ENCODE results near the gene TRPM3. TPM values are rescaled to one million over a fixed set of nuclear protein-coding genes. Genes with fewer than 3 reads are reported as not detected.

TRPM3 gene
- total and polyA plus RNA-seq, 2 of the 13 experiments (the other 11 are each of a cell fraction or from before 2014, with no cell fraction given): not detected

DNA sequence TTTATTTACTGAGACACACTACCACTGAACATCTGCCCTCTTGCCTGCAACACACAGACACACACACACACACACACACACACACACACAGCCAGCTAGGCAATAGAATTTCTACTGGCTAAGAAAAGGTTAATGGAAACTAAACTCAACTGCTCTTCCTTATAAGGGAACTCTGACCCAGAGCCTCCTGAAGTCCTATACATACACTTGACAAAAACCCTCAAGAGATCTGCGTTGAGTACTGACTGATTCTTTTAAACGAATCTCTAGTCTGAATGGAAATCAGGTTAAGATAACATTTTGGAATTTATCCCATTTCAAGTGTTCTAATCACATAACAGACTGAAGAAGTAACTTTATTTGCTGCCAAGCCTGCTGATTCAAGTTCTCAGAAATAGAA, 25.9 kb upstream of the TRPM3 start:
- intact Hi-C loops (cut with micrococcal nuclease; ENCODE audit: unreplicated experiment): no loop called here
- ATAC-seq: no peak
- no peak for TF ChIP-seq GABPA (IDR thresholded peaks at IDR 0.05; ENCODE audit: low read depth, low read length)
- TF ChIP-seq GABPA (CRISPR knock-in tag; IDR thresholded peaks at IDR 0.05; ENCODE audit: low read depth): no peak
- no peak for TF ChIP-seq NFIC (IDR thresholded peaks at IDR 0.05; ENCODE audit: low read length)

DNA sequence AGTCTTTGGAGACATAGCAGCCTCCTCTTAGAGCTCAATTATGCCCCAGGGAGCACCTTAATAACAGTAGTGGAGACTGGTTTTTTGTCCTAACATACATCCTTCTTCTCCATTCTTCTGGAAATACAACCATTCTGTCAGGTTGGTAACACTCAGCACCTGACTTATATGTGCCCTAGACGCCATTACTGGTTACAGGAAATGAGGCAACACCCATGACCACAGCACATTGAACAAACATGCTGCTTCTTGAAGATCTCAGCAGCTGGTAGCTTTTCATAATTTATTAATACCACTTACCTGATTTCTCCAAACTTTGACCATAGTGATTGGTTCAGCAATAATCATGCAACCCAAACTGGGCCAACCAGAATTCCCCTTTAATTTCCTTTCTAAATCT, 25.1 kb upstream of the TRPM3 start:
- Histone ChIP-seq H3K36me3 (replicated peaks in 1 of 2; ENCODE audit: control insufficient read depth in 1 of 2, insufficient read depth in 2 of 2, low read length in 2 of 2) (no peaks in the 10 kb centered on the region), H3K27me3 (ENCODE audit: control insufficient read depth in 1 of 2, insufficient read depth in 2 of 2, low read length in 2 of 2) (no peaks in the 10 kb centered on the region), H3K9me3 (ENCODE audit: low read length) (peaks cover 5% of the 10 kb centered on the region), H2AFZ (ENCODE audit: low read length) (no peak overlapping the region), H3K9ac (ENCODE audit: insufficient read depth, low read depth, low read length) (no peak overlapping the region), H3K4me3 (replicated peaks in 1 of 3; ENCODE audit: insufficient read depth in 1 of 3, low read depth in 2 of 3, low read length in 3 of 3) (no peak overlapping the region), H3K27ac (ENCODE audit: extremely low read length, insufficient read depth, low read length) (no peak overlapping the region), H3K79me2 (ENCODE audit: insufficient read depth, low read length) (no peaks in the 10 kb centered on the region), H4K20me1 (ENCODE audit: insufficient read depth, low read length) (no peaks in the 10 kb centered on the region), H3K4me2 (ENCODE audit: low read depth, low read length) (no peak overlapping the region), H3K4me1 (ENCODE audit: insufficient read depth, low read length) (no peaks in the 10 kb centered on the region)
- BruUV-seq (replicated peaks): no TSS peak
- ChIA-PET CTCF (ENCODE audit: low intra/inter-chr PET ratio, low total read pairs) (no interaction called here), POLR2A (no interaction called here)
- no peak for ATAC-seq
- DNase-seq (ENCODE audit: low spot score): no peak
- in situ Hi-C loops (cut with HindIII; ENCODE audit: extremely low pct_ligation_motif_present, low pct_unique_long_range_greater_than_20kb) (no loop called here), intact Hi-C loops (cut with micrococcal nuclease; ENCODE audit: unreplicated experiment) (no loop called here)
- WGBS (ENCODE audit: low lambda C conversion rate): 0% methylated on average over 1 of the region's 1 CpG
- FAIRE-seq: no peak
- TF ChIP-seq, protein P1, sequence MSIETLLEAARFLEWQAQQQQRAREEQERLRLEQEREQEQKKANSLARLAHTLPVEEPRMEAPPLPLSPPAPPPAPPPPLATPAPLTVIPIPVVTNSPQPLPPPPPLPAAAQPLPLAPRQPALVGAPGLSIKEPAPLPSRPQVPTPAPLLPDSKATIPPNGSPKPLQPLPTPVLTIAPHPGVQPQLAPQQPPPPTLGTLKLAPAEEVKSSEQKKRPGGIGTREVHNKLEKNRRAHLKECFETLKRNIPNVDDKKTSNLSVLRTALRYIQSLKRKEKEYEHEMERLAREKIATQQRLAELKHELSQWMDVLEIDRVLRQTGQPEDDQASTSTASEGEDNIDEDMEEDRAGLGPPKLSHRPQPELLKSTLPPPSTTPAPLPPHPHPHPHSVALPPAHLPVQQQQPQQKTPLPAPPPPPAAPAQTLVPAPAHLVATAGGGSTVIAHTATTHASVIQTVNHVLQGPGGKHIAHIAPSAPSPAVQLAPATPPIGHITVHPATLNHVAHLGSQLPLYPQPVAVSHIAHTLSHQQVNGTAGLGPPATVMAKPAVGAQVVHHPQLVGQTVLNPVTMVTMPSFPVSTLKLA (IDR thresholded peaks at IDR 0.05): no peak
- TF ChIP-seq MAFG (CRISPR knock-in tag; IDR thresholded peaks at IDR 0.05) (no peak), REL (CRISPR knock-in tag; conservative IDR thresholded peaks at IDR 0.05) (no peak), ZFX (CRISPR knock-in tag; IDR thresholded peaks at IDR 0.05; ENCODE audit: low read depth) (no peak)
- TF ChIP-seq, protein P2, sequence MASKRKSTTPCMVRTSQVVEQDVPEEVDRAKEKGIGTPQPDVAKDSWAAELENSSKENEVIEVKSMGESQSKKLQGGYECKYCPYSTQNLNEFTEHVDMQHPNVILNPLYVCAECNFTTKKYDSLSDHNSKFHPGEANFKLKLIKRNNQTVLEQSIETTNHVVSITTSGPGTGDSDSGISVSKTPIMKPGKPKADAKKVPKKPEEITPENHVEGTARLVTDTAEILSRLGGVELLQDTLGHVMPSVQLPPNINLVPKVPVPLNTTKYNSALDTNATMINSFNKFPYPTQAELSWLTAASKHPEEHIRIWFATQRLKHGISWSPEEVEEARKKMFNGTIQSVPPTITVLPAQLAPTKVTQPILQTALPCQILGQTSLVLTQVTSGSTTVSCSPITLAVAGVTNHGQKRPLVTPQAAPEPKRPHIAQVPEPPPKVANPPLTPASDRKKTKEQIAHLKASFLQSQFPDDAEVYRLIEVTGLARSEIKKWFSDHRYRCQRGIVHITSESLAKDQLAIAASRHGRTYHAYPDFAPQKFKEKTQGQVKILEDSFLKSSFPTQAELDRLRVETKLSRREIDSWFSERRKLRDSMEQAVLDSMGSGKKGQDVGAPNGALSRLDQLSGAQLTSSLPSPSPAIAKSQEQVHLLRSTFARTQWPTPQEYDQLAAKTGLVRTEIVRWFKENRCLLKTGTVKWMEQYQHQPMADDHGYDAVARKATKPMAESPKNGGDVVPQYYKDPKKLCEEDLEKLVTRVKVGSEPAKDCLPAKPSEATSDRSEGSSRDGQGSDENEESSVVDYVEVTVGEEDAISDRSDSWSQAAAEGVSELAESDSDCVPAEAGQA (IDR thresholded peaks at IDR 0.05; ENCODE audit: low read depth): no peak
- TF ChIP-seq, protein P2 (CRISPR knock-in tag; IDR thresholded peaks at IDR 0.05; ENCODE audit: borderline replicate concordance): no peak
- TF ChIP-seq, protein P3, sequence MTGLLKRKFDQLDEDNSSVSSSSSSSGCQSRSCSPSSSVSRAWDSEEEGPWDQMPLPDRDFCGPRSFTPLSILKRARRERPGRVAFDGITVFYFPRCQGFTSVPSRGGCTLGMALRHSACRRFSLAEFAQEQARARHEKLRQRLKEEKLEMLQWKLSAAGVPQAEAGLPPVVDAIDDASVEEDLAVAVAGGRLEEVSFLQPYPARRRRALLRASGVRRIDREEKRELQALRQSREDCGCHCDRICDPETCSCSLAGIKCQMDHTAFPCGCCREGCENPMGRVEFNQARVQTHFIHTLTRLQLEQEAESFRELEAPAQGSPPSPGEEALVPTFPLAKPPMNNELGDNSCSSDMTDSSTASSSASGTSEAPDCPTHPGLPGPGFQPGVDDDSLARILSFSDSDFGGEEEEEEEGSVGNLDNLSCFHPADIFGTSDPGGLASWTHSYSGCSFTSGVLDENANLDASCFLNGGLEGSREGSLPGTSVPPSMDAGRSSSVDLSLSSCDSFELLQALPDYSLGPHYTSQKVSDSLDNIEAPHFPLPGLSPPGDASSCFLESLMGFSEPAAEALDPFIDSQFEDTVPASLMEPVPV (CRISPR knock-in tag; IDR thresholded peaks at IDR 0.05): no peak

More for the DNA sequence above, 25.9 kb upstream of the TRPM3 start:
- DNase-seq (ENCODE audit: low spot score): no peak
- H3K9me3 ChIP-seq (ENCODE audit: low read length): peaks cover 5% of the 10 kb centered on the region
- no peaks in the 10 kb centered on the region for H3K4me1 ChIP-seq (ENCODE audit: insufficient read depth, low read length)
- in situ Hi-C loops (cut with HindIII; ENCODE audit: extremely low pct_ligation_motif_present, low pct_unique_long_range_greater_than_20kb): no loop called here
- no peaks in the 10 kb centered on the region for H3K36me3 ChIP-seq (replicated peaks in 1 of 2; ENCODE audit: control insufficient read depth in 1 of 2, insufficient read depth in 2 of 2, low read length in 2 of 2)
- H3K4me3 ChIP-seq (replicated peaks in 1 of 3; ENCODE audit: insufficient read depth in 1 of 3, low read depth in 2 of 3, low read length in 3 of 3): no peak overlapping the region
- WGBS (ENCODE audit: low lambda C conversion rate): 0% methylated on average over 2 of the region's 2 CpGs
- H3K27ac ChIP-seq (ENCODE audit: extremely low read length, insufficient read depth, low read length): no peak overlapping the region
- no peaks in the 10 kb centered on the region for H3K79me2 ChIP-seq (ENCODE audit: insufficient read depth, low read length)
- no peaks in the 10 kb centered on the region for H3K27me3 ChIP-seq (ENCODE audit: control insufficient read depth in 1 of 2, insufficient read depth in 2 of 2, low read length in 2 of 2)
- no peak for FAIRE-seq
- H3K4me2 ChIP-seq (ENCODE audit: low read depth, low read length): no peak overlapping the region
- H2AFZ ChIP-seq (ENCODE audit: low read length): no peak overlapping the region
- no peak overlapping the region for H3K9ac ChIP-seq (ENCODE audit: insufficient read depth, low read depth, low read length)
- no peaks in the 10 kb centered on the region for H4K20me1 ChIP-seq (ENCODE audit: insufficient read depth, low read length)
- POLR2A ChIA-PET: no interaction called here
- BruUV-seq (replicated peaks): no TSS peak
- CTCF ChIA-PET (ENCODE audit: low intra/inter-chr PET ratio, low total read pairs): no interaction called here

All from HepG2 (cell line).